Measurements from ENCODE around the gene CDKAL1.
"Not testable (repeated sequence)": the region's sequence is repeated elsewhere in the genome, so short reads cannot be mapped to it uniquely, and the experiment has no call there.

CDKAL1 gene

GRCh38 chr6:20640181-20640580 is 105.9 kb downstream of the CDKAL1 start:
- DNase-seq (ENCODE audit: low spot score): no peak

- DNase-seq (ENCODE audit: low spot score): no peak
Measured at GRCh38 chr6:20642441-20642840, 108.2 kb downstream of the CDKAL1 start.

DNA sequence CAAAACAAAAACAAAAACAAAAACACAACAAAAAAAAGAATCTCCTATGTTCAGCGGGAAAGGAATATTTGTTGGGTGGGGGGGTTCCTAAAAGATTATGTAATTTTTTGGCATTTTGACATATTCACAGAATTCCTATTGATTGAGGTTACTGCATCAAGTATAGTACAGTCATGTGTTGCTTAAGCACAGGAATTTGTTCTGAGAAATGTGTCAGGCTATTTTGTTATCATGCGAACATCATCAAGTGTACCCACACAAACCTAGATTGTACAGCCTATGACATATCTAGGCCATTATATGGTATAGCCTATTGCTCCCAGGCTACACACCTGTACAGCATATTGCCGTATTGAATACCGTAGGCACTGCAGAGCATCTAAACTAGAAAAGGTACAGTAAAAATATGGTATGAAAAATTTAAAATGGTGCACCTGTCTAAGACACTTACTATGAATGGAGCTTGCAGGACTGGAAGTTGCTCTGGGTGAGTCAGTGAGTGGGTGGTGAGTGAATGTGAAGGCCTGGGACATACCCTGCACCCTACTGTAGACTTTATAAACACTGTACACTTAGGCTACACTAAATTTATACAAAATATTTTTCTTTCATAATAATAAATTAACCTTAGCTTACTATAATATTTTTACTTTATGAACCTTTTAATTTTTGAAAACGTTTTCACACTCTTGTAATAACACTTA is 110.6 kb downstream of the CDKAL1 start:
- no peak for DNase-seq (ENCODE audit: low spot score)

GRCh38 chr6:20645572-20645971 is 111.3 kb downstream of the CDKAL1 start:
- not testable (repeated sequence) for DNase-seq (ENCODE audit: low spot score)

DNA sequence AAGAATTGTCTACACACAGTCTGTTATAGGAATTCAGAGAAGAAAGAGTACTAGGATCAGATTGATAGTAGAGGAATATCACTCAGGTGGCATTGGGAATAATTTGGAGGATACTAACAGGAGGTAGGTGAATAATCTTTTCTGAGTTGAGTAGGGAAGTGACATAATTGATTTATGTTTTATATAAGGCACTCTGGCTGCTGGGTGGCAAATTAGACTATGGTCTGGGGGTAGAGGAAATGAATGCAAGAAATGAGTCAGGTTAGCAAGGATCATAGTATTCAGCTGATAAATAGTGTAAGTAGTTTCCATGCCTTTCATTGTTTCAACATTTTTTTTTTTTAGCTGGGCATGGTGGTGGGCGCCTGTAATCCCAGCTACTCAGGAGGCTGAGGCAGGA is 113.3 kb downstream of the CDKAL1 start:
- DNase-seq (ENCODE audit: low spot score): no peak

DNA sequence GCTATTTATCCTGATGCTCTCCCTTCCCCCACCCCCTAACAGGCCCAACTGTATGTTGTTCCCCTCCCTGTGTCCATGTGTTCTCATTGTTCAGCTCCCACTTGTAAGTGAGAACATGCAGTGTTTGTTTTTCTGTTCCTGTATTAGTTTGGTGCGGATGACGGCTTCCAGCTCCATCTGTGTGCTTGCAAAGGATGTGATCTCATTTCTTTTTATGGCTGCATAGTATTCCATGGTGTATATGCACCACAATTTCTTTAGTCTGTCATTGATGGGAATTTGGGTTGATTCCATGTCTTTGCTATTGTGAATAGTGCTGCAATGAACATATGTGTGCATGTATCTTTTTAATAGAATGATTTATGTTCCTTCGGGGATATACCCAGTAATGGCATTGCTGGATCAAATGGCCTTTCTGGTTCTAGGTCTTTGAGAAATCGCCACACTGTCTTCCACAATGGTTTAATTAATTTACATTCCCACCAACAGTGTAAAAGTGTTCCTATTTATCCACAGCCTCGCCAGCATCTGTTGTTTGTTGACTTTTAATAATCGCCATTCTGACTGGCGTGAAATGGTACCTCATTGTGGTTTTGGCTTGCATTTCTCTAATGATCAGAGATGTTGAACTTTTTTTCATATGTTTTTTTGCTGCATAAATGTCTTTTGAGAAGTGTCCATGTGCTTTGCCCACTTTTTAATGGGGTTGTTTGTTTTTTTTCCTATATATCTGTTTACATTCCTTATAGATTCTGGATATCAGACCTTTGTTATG is 115.6 kb downstream of the CDKAL1 start:
- DNase-seq (ENCODE audit: low spot score): not testable (repeated sequence)

GRCh38 chr6:20652299-20653084 is 118.2 kb downstream of the CDKAL1 start:
- DNase-seq (ENCODE audit: low spot score): no peak

DNA sequence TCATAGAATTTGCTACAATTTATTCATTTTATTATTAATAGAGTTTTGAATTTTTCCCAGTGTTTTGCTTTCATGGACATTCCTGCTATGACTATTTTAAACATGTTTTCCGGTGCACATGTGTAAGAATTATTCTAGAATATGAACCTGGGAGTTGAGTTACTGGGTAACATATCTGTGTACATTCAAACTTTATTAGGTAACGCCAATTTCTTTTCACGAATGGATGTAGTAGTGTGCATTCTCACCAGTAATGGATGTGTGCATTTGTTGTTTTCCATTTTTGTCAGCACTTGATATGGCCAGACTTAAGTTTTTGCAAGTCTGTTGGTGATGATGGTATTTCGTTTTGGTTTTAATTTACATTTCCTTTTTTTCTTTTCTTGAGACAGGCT is 118.8 kb downstream of the CDKAL1 start:
- no peak for DNase-seq (ENCODE audit: low spot score)

DNA sequence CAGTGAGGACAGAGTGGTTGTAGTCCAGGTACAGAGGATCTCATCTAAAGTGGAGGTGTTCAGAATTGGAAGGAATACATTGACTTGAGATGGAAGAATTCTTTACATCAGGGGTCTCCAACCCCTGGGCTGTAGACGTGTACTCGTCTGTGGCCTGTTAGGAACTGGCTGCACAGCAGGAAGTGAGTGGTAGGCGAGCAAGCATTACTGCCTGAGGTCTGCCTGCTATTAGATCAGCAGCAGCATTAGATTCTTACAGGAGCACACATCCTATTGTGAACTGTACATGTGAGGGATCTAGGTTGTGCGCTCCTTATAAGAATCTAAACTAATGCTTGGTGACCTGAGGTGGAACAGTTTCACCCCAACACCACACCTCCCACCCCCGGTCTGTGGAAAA is 121.1 kb downstream of the CDKAL1 start:
- DNase-seq (ENCODE audit: low spot score): no peak

DNA sequence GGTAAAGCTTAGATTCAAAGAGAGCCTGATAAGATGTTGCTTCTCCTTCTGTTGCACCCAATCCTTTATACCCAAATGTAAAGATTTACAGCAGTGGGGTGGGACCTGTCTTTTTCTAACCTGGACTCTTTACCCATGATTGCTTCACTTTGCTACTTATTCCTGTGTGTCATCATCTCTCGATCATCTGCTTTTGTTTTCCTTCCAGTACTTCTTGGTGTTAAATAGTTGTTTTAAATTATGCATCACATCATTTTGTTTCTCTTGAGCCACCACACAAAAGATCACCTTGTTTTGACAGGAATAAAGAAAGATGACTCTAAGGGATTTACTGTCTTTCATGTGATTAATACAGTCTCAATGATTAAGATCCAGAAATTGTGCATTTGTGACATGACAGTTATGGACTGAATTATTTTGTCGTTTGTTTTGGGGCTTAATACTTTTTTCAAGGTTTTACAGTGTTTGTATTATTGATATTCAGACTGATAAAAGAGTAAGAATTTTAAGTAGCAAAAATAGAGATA is 123.1 kb downstream of the CDKAL1 start:
- DNase-seq (ENCODE audit: low spot score): no peak

DNA sequence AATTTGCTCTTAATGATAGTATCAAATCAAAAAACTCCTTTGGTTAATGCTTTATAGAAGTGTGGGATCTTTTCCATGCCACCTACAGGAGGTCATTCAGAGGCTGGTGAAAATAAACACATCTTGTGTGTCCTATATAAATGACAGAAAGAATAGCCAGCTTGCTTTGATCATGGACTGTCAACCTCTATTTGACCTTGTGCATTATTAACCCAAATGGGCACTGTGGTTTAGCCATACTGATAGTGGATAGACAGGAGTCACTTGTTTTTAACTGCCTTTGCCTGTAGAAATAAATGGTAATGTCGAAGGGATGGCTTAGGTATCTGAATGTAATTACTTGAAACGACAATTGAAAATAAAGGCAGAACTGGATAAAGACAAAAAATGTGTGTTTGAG is 123.8 kb downstream of the CDKAL1 start:
- DNase-seq (ENCODE audit: low spot score): no peak

- DNase-seq (ENCODE audit: low spot score): no peak
Measured at GRCh38 chr6:20658516-20658915, 124.3 kb downstream of the CDKAL1 start.

DNA sequence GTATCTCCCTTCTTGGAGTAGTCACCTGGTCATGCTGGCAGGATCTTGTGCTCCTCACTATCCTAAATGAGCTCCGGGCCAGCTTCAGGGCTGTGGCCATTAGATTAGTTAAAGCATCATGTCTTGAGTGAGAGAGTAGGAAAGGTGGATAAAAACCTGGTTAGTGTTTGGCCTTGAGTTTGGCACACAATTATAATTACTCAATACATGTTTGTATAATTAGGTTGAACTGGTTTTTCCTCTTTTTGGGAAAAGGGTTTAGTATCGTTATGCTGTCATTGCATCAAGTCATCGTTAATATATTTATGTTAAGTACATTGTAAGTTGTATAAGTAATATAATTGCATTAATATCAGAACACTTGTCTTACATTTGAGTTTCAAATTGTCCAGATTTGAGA is 126.3 kb downstream of the CDKAL1 start:
- no peak for DNase-seq (ENCODE audit: low spot score)

GRCh38 chr6:20661721-20662120 is 127.5 kb downstream of the CDKAL1 start:
- DNase-seq (ENCODE audit: low spot score): no peak

DNA sequence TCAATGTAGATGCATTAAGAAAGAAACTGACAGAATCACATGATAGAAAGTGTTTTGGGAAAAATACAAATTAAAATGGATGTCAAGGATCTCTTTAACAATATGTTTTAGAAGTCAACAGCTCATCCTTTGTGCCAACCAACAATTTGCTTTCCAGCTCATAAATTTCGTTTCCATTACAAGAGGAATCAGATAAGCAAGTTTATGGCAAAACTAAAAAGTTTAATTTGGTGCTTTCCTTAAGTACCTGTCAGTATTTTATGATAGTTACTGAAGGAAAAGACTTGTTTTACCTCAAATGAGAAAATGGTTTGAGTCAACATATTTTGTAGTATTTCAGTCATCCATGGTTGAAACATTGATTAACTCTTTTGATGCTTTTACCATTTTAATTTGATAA is 130.0 kb downstream of the CDKAL1 start:
- no peak for DNase-seq (ENCODE audit: low spot score)

DNA sequence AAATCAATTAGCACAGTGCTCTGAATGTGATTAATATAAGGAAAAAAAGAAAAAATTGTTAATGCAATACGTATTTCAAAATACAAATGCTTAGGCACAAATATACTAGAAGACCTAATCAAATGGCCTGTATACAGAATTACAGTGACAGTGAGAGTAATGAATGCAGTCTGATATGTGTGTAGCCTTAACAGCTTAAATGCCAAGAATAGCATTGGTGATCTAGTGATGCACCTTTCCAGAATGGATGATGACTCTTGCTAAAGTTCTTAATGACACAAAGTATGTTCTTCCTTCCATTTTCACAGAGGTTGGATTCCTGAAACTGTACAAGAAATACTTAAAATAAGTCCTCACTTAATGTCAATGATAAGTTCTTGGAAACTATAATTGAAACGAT is 131.0 kb downstream of the CDKAL1 start:
- no peak for DNase-seq (ENCODE audit: low spot score)

GRCh38 chr6:20669571-20670314 is 135.5 kb downstream of the CDKAL1 start:
- DNase-seq (ENCODE audit: low spot score): no peak

GRCh38 chr6:20670750-20671149 is 136.5 kb downstream of the CDKAL1 start:
- no peak for DNase-seq (ENCODE audit: low spot score)

GRCh38 chr6:20672038-20672437 is 137.8 kb downstream of the CDKAL1 start:
- DNase-seq (ENCODE audit: low spot score): no peak

DNA sequence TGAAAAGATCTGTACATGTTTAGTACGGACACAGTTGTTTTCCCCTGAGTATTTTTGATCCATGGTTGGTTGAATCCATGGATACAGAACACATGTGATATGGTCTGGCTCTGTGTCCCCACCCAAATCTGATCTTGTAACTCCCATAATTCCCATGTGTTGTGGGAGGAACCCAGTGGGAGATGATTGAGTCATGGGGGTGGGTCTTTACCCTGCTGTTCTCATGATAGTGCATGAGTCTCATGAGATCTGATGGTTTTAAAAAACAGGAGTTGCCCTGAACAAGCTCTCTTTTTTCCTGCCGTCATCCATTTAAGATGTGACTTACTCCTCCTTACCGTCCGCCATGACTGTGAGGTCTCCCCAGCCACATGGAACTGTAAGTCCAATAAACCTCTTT is 139.2 kb downstream of the CDKAL1 start:
- DNase-seq (ENCODE audit: low spot score): no peak

DNA sequence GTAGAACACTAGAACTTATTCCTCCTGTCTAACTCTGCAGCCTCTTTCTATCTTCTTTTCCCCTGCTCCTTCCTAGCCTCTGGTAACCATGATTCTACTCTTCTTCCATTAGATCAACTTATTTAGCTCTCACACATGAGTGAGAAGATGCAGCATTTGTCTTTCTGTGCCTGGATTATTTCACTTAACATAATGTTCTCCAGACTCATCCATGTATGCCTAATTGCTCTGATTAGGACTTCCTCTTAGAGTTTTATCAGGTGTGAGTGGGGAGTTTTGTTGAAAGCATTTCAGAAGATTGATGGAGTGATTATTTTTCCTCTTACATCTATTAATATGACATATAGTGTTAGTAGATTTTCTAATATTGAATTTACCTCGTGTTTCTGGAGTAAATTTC is 140.4 kb downstream of the CDKAL1 start:
- DNase-seq (ENCODE audit: low spot score): no peak

DNA sequence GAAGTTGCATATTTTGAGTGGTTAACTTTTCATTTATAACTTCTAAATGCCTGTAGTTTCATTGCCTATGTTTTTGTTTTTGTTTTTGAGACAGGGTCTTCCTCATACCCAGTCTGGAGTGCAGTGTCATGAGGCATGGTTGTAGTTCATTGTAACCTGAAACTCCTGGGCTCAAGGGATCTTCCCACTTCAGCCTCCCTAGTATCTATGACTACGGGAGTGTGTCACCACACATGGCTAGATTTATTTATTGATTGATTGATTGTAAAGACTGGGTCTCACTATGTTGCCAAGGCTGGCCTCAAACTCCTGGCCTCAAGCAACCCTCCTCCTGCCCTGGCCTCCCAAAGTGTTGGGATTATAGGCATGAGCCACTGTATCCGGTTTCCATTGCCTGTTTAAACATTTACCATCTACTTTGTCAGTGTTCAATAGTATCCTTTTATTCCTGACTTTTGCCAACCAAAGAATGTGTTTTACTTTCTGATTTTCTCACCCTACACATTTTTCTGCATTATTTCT is 144.6 kb downstream of the CDKAL1 start:
- DNase-seq (ENCODE audit: low spot score): no peak

All from hematopoietic multipotent progenitor cell treated with erythropoietin and hydrocortisone succinate and interleukin-3 and kit ligand, for 17 days (in vitro differentiated cells).